Measurements from ENCODE around the gene NPHP4. TPM values are rescaled to one million over a fixed set of nuclear protein-coding genes. Genes with fewer than 3 reads are reported as not detected.

The NPHP4 gene
- total RNA-seq, 1 experiment from 2014 or later: 20.0 TPM

DNA sequence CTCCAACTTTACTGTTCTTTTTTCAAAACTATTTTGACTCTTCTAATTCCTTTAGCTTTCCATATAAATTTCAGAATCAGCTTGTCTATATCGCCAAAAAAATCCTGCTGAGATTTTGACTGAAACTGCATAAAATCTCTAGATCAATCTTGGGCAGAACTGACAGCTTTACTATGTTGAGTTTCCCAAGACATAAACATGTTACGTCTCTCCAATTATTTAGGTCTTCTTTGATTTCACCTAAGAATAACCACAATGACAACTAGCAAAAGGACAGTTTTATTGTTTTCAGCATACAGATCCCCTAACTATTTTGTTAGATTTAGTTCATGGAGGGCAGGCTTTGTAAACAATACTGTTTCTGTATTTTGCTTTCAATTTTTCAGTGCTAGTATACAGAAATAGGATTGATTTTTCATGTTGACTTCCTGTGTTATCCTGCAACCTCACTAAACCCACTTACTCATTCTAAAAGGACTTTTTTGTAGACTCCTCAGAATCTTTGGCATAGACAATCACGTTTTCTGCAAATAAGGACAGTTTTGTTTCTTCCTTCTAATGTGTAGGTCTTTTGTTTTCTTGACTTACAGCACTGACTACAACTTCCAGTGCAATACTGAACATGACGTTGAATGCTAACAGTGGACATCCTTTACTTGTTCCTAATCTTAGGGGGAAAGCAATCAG is 63.4 kb downstream of the NPHP4 start:
- TF ChIP-seq ZNF274 (IDR thresholded peaks at IDR 0.05; ENCODE audit: low read depth, low read length) (no peak), EGR1 (IDR thresholded peaks at IDR 0.05; ENCODE audit: low read depth) (no peak), JUND (IDR thresholded peaks at IDR 0.05) (no peak), SIN3A (IDR thresholded peaks at IDR 0.05; ENCODE audit: low read depth) (no peak), EZH2phosphoT487 (IDR thresholded peaks at IDR 0.05; ENCODE audit: borderline replicate concordance) (no peak), FOSL1 (IDR thresholded peaks at IDR 0.05; ENCODE audit: low read depth) (no peak), CBX3 (IDR thresholded peaks at IDR 0.05; ENCODE audit: low read depth) (no peak), YY1 (IDR thresholded peaks at IDR 0.05; ENCODE audit: extremely low read depth, insufficient replicate concordance, low read depth, low read length) (no peak), POLR2A (IDR thresholded peaks at IDR 0.05; ENCODE audit: borderline replicate concordance, extremely low read depth, insufficient read depth, insufficient read length) (no peak)
- TF ChIP-seq, protein P1, sequence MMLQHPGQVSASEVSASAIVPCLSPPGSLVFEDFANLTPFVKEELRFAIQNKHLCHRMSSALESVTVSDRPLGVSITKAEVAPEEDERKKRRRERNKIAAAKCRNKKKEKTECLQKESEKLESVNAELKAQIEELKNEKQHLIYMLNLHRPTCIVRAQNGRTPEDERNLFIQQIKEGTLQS (IDR thresholded peaks at IDR 0.05): no peak
- H3K4me1 ChIP-seq (ENCODE audit: control insufficient read depth in 1 of 2, insufficient read depth in 2 of 2, low read length in 2 of 2): no peaks in the 10 kb centered on the region
- H3K79me2 ChIP-seq (ENCODE audit: insufficient read depth, low read length): no peaks in the 10 kb centered on the region
- ChIA-PET POLR2A (no interaction called here), RAD21 (ENCODE audit: low non-redundant PET in 1 of 2, low total read pairs in 2 of 2, uncharacterized antibody in 2 of 2, unreplicated experiment in 2 of 2) (no interaction called here), CTCF (no interaction called here)
- DNase-seq (ENCODE audit: low read depth, low spot score) (no peak), ATAC-seq (no peak)
- no peak overlapping the region for H2AFZ ChIP-seq (ENCODE audit: low read depth, low read length, poor library complexity, severe bottlenecking)
- H3K9me3 ChIP-seq (ENCODE audit: control insufficient read depth in 1 of 2, insufficient read depth in 1 of 2, low read depth in 1 of 2, low read length in 2 of 2): no peaks in the 10 kb centered on the region
- no peaks in the 10 kb centered on the region for H3K9me2 ChIP-seq (ENCODE audit: insufficient read depth)
- no TSS peak for BruUV-seq (replicated peaks)
- no peaks in the 10 kb centered on the region for H4K20me1 ChIP-seq (ENCODE audit: insufficient read depth)
- no peaks in the 10 kb centered on the region for H3K27me3 ChIP-seq (ENCODE audit: insufficient read depth, low read length)
- H3K36me3 ChIP-seq (ENCODE audit: control insufficient read depth in 1 of 2, insufficient read depth in 2 of 2, low read length in 2 of 2): peaks cover 0 to 2% of the 10 kb centered on the region in 2 experiments; a peak in 1 of 4 replicates
- no peak overlapping the region for H3K27ac ChIP-seq (ENCODE audit: low read depth, low read length)
- no peak overlapping the region for H3K4me2 ChIP-seq (ENCODE audit: low read length)
- no peak overlapping the region for H3K9ac ChIP-seq (ENCODE audit: low read length)
- no peak overlapping the region for H3K4me3 ChIP-seq (replicated peaks in 1 of 2; ENCODE audit: low read depth in 1 of 2, low read length in 2 of 2)
- intact Hi-C loops (cut with micrococcal nuclease): no loop called here
